Hematopoietic multipotent progenitor cell treated with erythropoietin and hydrocortisone succinate and interleukin-3 and kit ligand, for 6 days (in vitro differentiated cells): ENCODE results near the gene PLA2G2A.
A peak's percentile ranks its signal among the peaks of the same experiment; 100 is the strongest.
"Not testable (repeated sequence)": the region's sequence is repeated elsewhere in the genome, so short reads cannot be mapped to it uniquely, and the experiment has no call there.

Source experiments
- DNase-seq: peaks from one replicate; pipeline ENCODE4 v3.0.0-alpha.2; 2015

Gene PLA2G2A

GRCh38 chr1:19979494-19979977 is at the start of gene PLA2G2A:
PLA2G2A (minus strand) TSS chr1:19979618; CDS start chr1:19978773, 845 bp downstream.
- no peak for DNase-seq

GRCh38 chr1:20028726-20029125 is 49.3 kb upstream of the PLA2G2A start:
- DNase-seq = no peak

GRCh38 chr1:20028125-20028524 is 48.7 kb upstream of the PLA2G2A start:
- DNase-seq = no peak

GRCh38 chr1:20017741-20018140 is 38.3 kb upstream of the PLA2G2A start:
- no peak for DNase-seq

GRCh38 chr1:20014153-20014552 is 34.7 kb upstream of the PLA2G2A start:
- no peak for DNase-seq

GRCh38 chr1:20010016-20010415 is 30.6 kb upstream of the PLA2G2A start:
- no peak for DNase-seq

GRCh38 chr1:20009212-20009611 is 29.8 kb upstream of the PLA2G2A start:
- no peak for DNase-seq

GRCh38 chr1:20008391-20008841 is 29.0 kb upstream of the PLA2G2A start:
- peak; percentile 71 for DNase-seq

GRCh38 chr1:19998823-19999222 is 19.4 kb upstream of the PLA2G2A start:
- not testable (repeated sequence) for DNase-seq

- no peak for DNase-seq
These were observed 11.3 kb upstream of the PLA2G2A start for GRCh38 chr1:19990689-19991088.

GRCh38 chr1:19990182-19990582 is 10.8 kb upstream of the PLA2G2A start:
- not testable (repeated sequence) for DNase-seq

- DNase-seq = no peak
These were observed 9.0 kb upstream of the PLA2G2A start for GRCh38 chr1:19988267-19989006.

- DNase-seq = no peak
These were observed 8.3 kb upstream of the PLA2G2A start for GRCh38 chr1:19987719-19988118.

- not testable (repeated sequence) for DNase-seq
These were observed 5.1 kb upstream of the PLA2G2A start for GRCh38 chr1:19984409-19985016.

- no peak for DNase-seq
These were observed 2.3 kb upstream of the PLA2G2A start for GRCh38 chr1:19981507-19982312.

- no peak for DNase-seq
These were observed 1.7 kb upstream of the PLA2G2A start for GRCh38 chr1:19981170-19981506.

GRCh38 chr1:19980314-19980713 is 896 bp upstream of the PLA2G2A start:
- no peak for DNase-seq

GRCh38 chr1:19978143-19978542 is 1.3 kb downstream of the PLA2G2A start:
- no peak for DNase-seq

GRCh38 chr1:19976317-19977003 is 3.0 kb downstream of the PLA2G2A start:
- DNase-seq = no peak

- DNase-seq = no peak
These were observed 3.8 kb downstream of the PLA2G2A start for GRCh38 chr1:19975423-19976193.

- peak; percentile 43 for DNase-seq
These were observed 4.5 kb downstream of the PLA2G2A start for GRCh38 chr1:19974822-19975416.

GRCh38 chr1:19973616-19974015 is 5.8 kb downstream of the PLA2G2A start:
- no peak for DNase-seq
